GM18505 (cell line): ENCODE results near the gene TUBB4B.

Experiments used
- ATAC-seq: cut with Tn5 transposase; IDR thresholded peaks from one replicate; pipeline ENCODE4 v1.9.1; 2021; ENCODE audit not compliant: unreplicated experiment
- POLR2A ChIP-seq: IDR thresholded peaks from 4 replicates; pipeline ENCODE4 v1.6.1; 2011; ENCODE audit warnings: borderline replicate concordance; ENCODE audit not compliant: insufficient read depth, insufficient read length; ENCODE audit errors: extremely low read depth

TUBB4B gene

DNA sequence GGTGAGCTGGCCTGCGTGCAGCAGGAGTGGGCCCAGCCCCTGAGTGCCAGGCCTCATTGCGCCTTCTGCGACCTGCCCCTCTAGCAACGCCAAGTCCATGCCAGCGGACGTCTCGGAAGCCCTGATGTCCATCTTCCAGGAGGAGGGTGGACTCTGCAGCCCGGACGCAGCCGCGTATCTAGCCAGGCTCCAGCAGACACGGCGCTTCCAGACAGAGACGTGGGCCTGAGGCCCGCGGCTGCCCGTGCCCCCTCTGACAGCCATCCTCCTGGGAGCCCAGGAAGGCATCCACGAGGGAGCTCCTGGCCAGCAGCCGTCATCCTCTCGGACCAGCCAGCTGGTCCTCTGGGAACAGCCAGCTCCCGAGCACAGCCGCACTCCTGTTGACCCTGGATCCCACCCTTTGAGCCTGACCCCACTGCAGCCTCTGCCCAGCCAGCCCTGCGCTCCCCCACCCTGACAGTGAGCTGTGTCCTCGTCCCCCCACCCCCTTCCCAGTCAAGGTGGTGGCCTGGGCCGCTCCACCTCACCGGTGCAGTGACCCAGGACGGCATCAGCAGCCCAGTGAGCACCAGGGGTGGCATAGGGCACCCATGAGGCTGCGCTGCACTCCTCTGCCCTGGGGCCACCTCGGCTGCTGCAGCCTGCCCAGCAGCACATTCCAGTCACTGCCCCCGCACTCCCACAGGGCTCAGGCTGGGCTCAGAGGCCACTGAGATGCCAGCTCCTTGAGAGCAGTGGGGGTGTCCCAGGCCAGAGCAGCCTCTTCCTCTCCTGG is 24.7 kb upstream of the TUBB4B start:
- TF ChIP-seq POLR2A, result no peak
- ATAC-seq, result no peak

GRCh38 chr9:137217276-137218211 is 23.5 kb upstream of the TUBB4B start:
- TF ChIP-seq POLR2A, result no peak
- no peak for ATAC-seq

DNA sequence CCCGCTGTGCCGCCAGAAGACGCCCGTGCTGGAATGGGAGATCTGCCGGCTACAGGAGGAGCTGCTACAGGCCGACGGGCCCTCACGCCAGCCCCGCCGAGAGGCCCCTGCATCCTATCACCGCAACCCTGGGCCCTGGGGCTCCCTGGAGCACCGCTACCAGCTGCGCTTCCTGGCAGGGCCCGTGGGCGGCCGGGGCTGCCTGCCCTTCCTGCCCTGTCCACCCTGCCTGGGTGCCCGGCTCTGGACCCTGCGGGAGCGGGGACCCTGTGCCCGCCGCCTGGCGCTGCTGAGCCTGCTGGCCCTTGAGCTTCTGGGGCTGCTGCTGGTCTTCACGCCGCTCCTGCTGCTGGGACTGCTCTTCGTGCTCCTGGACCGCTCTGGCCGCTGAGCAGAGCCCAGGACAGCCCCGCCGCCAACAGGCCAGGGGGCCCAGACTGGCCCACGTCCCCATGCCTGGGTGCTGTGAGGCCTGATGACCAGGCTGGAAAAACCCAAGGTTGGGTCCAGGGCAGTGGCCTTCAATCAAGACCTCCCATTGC is 22.8 kb upstream of the TUBB4B start:
- no peak for TF ChIP-seq POLR2A
- ATAC-seq, result no peak

- no peak for ATAC-seq
- no peak for TF ChIP-seq POLR2A
These were observed 22.3 kb upstream of the TUBB4B start for GRCh38 chr9:137218754-137219271.

DNA sequence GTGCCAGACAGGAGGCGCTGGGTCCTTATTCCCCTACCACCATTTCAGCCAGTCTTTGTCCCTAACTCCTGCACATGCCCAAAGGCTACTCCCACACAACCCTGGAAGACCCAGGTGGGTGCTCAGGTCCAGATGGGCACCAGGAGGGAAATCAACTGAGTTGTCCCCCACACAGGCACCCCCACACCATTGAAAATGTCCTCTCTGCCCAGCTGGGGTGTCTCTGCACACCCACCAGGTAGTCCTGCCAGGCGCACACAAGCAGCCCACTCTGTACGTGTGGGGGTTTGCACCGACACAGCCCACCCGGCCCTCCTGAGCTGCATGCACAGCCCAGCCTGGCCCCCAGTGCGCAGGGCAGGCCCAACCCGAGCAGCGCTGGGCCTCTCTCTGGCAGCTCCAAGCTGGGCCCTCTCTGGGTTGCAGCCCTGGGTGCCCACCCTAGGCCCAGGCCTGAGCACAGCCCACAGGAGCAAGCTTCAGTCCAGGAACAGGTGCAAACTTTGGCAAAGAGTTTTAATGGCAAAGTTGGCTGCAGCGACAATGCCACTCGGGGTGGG is 21.2 kb upstream of the TUBB4B start:
- no peak for TF ChIP-seq POLR2A
- no peak for ATAC-seq

DNA sequence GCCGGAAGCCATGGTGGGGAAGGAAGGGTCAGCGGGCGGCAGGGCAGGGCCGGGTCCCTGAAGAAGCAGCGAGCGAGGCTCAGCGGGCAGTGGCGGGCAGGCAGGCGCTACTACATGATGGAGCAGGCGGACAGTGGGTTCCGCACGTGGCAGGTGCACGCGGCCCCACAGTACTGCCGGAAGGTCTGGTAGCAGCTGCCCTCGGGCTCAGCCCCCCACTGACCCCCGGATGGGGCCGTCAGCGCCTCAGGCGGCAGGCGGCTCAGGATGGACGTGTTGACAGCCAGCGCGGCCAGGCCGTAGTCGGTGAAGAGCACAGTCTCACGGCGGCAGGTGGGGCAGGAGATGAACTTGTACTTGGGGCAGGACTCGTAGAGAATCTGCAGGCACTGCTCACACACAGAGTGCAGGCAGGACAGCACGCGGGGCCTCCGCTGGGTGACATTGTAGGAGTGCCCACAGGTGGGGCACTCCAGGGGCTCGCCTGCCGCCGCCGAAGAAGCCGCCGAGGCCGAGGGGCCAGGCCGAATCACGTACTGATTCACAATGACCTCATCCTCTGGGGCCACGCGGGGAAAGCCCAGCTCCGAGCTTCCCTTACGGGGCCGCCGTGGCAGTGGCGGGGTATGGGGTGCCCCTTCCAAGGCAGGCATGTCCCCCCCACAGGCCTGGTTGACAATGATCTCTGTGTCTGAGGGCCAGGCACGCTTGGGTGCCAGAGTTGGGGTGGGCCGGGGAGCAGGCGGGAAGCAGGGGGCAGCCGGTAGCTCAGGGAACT is 20.6 kb upstream of the TUBB4B start:
- TF ChIP-seq POLR2A, result no peak

DNA sequence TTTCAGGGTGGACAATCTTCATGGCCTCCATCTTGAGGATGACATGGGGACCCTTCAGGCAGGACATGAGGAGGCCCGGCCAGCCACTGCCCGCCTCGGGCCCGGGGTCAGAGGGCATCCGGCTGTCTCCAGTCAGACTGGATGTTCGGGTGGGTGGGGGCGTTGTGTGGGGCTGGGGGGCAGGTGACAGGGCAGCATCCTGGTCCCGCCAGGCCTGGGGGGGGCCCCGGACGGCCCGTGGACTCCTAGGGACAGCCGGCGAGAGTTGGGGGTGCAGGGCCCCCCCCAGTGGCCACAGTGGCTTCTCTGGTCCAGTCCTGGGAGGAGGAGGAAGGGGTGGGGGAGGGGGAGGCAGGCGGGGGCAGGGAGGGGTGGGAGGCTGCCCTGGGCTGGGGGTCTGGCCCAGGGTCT is 20.0 kb upstream of the TUBB4B start:
- no peak for TF ChIP-seq POLR2A
- no peak for ATAC-seq

More for the DNA sequence above, 20.6 kb upstream of the TUBB4B start:
- no peak for ATAC-seq

- no peak for ATAC-seq
These were observed 19.5 kb upstream of the TUBB4B start for GRCh38 chr9:137221506-137222111.

GRCh38 chr9:137222190-137223077 is 18.7 kb upstream of the TUBB4B start, which contains the start of gene RNF208:
TSS of gene RNF208 (minus strand) at chr9:137222240. CDS start at chr9:137221212, 1,028 bp downstream.
- peak; percentile 1 for ATAC-seq
- no peak for TF ChIP-seq POLR2A

More at GRCh38 chr9:137221506-137222111, 19.5 kb upstream of the TUBB4B start:
- TF ChIP-seq POLR2A, result no peak

DNA sequence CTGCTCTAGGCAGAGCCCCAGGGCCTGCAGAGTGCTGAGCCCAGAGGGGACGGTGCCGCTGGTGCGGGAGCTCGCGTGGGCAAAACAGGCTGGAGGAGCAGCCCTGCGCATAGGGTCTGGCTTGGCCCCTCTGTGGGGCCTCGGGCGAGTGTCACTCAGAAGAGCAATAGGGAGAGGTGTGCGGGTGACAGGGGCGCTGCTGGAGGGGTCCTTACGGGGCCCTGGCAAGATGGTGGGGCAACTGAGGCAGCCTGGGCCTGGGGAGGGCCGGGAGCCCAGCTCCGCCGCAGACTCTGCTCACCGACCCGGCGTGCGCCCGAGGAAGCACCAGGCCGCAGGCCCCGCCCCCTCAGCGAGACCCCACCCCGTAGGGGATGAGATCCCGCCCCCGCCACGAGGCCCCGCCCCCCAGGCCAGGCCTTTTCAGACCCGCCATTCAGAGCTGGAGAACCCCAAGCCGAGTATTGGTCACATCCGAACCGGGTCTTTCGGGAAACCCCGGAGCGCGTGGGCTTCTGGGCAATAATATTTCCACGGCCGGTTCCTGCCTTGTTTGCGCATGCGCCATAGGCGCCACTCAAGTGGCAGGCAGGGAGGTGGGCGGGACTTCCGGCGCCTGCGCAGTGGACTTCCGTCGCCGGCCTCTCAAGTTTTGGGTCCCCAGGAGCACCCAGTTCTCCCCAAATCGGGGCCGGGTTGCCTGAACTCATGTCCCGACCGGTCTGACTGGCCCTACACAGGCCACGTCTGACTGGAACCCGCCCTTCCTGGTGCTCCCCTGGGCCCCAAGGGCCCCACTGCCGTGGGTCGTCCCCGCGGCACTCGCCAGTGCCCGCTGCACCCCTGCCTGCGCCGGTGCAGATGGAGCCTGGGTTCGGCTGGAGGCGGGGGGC is 17.8 kb upstream of the TUBB4B start:
- peak; percentile 57 for ATAC-seq
- peak; percentile 92 for TF ChIP-seq POLR2A
